Stimulated activated naive CD8-positive, alpha-beta T cell treated with anti-CD3 and anti-CD28 coated beads, Interleukin-15, amount 100 ng/mL, for 72 hours (primary cell): ENCODE data around the gene KRT7.

Experiments used
- ATAC-seq: fragments of 150-1000 bp; cut with Tn5 transposase; 2 replicates; pipeline ENCODE4 v1.10.0; 2021; ENCODE audit warnings: mild to moderate bottlenecking, moderate library complexity
- DNase-seq, 2 donors: peaks; one replicate each; pipeline ENCODE4 v3.0.0; 2021 to 2022
- H3K27ac Mint-ChIP-seq, 2 donors: one replicate each; pipeline ENCODE4 v1.8.0; 2022; ENCODE audit warnings: mild to moderate bottlenecking in 2 of 2, mixed read lengths in 2 of 2, moderate library complexity in 2 of 2
- H3K27me3 Mint-ChIP-seq: one replicate; pipeline ENCODE4 v1.8.0; 2022; ENCODE audit warnings: mixed read lengths
- H3K4me1 Mint-ChIP-seq: one replicate; pipeline ENCODE4 v1.8.0; 2022; ENCODE audit warnings: mild to moderate bottlenecking, mixed read lengths
- H3K4me3 Mint-ChIP-seq, 2 donors: one replicate each; pipeline ENCODE4 v1.8.0; 2022; ENCODE audit warnings: mild to moderate bottlenecking in 2 of 2, mixed read lengths in 2 of 2, moderate library complexity in 1 of 2
- H3K9me3 Mint-ChIP-seq, 2 donors: one replicate each; pipeline ENCODE4 v1.8.0; 2022; ENCODE audit warnings: mixed read lengths in 2 of 2

The KRT7 gene

DNA sequence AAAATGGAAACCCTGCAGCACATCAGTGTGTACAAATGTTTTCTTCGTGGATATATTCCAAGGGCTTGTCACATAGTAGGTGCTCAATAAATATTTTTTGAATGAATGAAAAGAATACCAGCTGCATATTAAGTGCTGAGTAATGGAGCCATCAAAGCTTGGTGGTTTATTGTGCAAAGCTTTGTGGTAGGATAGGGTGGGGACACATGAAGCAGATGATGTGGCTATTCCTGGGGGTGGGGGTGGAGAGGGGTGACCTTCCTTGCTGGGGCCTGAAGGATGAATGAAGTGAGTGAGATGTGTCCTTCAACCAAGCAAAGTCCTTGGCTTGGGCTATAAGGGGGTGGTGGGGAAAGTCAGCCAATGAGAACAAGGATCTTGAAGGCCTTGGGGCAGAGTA, 62.6 kb downstream of the KRT7 start:
- no peak for ATAC-seq
- Mint-ChIP-seq H3K4me1 (no peaks in the 10 kb centered on the region), H3K4me3 (no peak overlapping the region), H3K27ac (peak overlapping the region in 1 of 2 donors; percentile 11), H3K9me3 (no peaks in the 10 kb centered on the region), H3K27me3 (peaks cover 33% of the 10 kb centered on the region)
- no peak for DNase-seq

DNA sequence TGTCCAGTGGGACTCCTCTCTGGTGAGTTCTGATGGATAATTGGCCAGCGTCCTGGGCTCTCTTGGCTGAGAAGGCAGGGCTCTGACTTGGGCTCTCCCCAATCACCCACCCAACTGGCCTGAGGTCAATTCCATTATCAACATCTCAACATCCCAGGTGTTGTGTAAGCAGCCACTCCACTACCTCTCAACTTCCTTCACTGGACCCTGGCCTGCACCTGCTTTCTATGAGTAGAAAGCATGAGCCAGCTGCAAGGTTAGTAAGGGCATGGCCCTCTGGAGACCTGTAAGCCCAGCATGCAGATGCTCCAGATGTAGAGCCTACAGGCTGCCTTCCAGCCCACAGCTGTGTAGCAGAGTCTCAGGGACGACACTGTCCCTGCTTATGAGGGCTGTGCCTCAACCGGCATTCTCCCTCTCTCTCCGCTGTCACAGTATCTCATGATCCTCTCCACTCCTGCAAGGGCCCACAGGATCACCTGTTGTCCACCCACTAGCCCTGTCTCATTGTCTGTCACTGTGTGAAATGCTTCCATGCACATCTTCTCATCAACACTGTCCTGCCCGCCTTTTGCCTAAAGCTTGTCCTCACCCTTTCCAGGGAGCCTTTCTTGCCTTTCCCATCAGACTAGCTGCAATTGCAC, 63.7 kb downstream of the KRT7 start:
- peaks cover 28% of the 10 kb centered on the region for H3K27me3 Mint-ChIP-seq
- ATAC-seq (no peak), DNase-seq (no peak)
- H3K27ac Mint-ChIP-seq, result no peak overlapping the region
- H3K4me3 Mint-ChIP-seq, result no peak overlapping the region
- H3K4me1 Mint-ChIP-seq, result no peaks in the 10 kb centered on the region
- H3K9me3 Mint-ChIP-seq, result no peaks in the 10 kb centered on the region
